Progenitor cell of endocrine pancreas (in vitro differentiated cells): ENCODE data around the gene DSCAML1. TPM values are rescaled to one million over a fixed set of nuclear protein-coding genes. Genes with fewer than 3 reads are reported as not detected.

ENCODE experiments used
- DNase-seq: peaks from one replicate; pipeline ENCODE4 v3.0.0; 2021; ENCODE audit warnings: low spot score; ENCODE audit not compliant: unreplicated experiment
- H3K27ac Mint-ChIP-seq: 2 replicates; pipeline ENCODE4 v1.8.0; 2021; ENCODE audit warnings: mild to moderate bottlenecking, moderate library complexity, mixed read lengths
- H3K27me3 Mint-ChIP-seq: 2 replicates; pipeline ENCODE4 v1.8.0; 2021; ENCODE audit warnings: mixed read lengths
- H3K36me3 Mint-ChIP-seq: 2 replicates; pipeline ENCODE4 v1.8.0; 2022; ENCODE audit warnings: mixed read lengths; ENCODE audit not compliant: insufficient read depth
- H3K4me1 Mint-ChIP-seq: 2 replicates; pipeline ENCODE4 v1.8.0; 2021; ENCODE audit warnings: low read depth, mixed read lengths
- H3K4me3 Mint-ChIP-seq: 2 replicates; pipeline ENCODE4 v1.8.0; 2021; ENCODE audit warnings: low read depth, mild to moderate bottlenecking, moderate library complexity, mixed read lengths
- H3K9me3 Mint-ChIP-seq: 2 replicates; pipeline ENCODE4 v1.8.0; 2021; ENCODE audit warnings: low read depth, mixed read lengths
- total RNA-seq: library from RNA; stranded (reverse); gene quantifications from 2 replicates; pipeline ENCODE4 v1.2.1, GENCODE V29; 2021
- TF ChIP-seq, protein P1 (sequence below): fragments of 200-600 bp; sonication (generic); IDR thresholded peaks from one replicate; pipeline ENCODE4 v1.5.0; 2021; ENCODE audit warnings: antibody characterized with exemption, mild to moderate bottlenecking; ENCODE audit not compliant: unreplicated experiment

The DSCAML1 gene
- total RNA-seq, 1 donor from 2014 or later, result 2.7 TPM

DNA sequence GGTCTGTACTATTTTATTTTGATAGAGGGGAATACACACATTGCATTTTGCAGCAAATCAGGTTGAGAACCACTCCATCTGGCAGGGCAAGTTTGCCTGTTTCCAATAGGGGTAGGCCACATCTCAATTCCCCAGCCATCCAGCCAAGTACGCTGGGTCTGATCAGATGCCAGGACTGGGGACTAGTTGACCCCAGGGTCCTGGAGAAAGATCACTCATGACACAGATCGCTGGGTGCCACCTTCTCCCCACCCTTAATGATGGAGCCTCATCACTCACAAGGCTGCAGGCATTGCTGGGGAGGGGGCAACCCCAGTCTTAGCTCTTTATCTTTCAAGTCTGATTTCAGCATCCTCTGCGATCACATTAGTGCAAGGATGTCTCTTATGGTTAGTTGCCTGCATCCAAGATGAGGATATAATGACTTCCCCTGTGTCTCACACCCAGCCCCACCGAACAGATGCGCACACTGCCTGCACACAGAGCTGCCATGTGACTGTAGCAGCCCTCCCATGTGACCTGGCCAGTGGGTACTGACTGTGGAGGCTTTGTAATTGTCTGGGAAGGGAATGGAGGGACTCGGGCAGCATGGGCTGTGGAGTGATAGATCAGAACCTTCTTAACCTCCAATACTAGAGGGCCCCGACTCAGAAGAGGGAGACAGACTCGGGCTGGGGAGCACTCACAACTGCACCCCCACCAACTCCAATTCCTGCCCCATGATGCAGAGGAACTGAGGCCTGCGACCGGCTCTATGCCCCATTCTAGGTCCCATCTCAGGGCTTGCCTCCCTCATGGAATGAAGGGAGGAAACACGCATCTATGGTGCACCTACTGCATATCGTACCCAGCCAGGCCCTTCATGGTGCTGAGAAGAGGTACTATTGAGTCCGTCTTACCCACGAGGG lies 155.8 kb downstream of the DSCAML1 start:
- no peak overlapping the region for H3K4me3 Mint-ChIP-seq
- H3K27ac Mint-ChIP-seq, result no peak overlapping the region
- TF ChIP-seq, protein P1, sequence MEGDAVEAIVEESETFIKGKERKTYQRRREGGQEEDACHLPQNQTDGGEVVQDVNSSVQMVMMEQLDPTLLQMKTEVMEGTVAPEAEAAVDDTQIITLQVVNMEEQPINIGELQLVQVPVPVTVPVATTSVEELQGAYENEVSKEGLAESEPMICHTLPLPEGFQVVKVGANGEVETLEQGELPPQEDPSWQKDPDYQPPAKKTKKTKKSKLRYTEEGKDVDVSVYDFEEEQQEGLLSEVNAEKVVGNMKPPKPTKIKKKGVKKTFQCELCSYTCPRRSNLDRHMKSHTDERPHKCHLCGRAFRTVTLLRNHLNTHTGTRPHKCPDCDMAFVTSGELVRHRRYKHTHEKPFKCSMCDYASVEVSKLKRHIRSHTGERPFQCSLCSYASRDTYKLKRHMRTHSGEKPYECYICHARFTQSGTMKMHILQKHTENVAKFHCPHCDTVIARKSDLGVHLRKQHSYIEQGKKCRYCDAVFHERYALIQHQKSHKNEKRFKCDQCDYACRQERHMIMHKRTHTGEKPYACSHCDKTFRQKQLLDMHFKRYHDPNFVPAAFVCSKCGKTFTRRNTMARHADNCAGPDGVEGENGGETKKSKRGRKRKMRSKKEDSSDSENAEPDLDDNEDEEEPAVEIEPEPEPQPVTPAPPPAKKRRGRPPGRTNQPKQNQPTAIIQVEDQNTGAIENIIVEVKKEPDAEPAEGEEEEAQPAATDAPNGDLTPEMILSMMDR, result no peak
- peaks cover 31% of the 10 kb centered on the region for H3K27me3 Mint-ChIP-seq
- no peaks in the 10 kb centered on the region for H3K36me3 Mint-ChIP-seq
- peaks cover 2% of the 10 kb centered on the region for H3K4me1 Mint-ChIP-seq
- H3K9me3 Mint-ChIP-seq, result no peaks in the 10 kb centered on the region
- no peak for DNase-seq

DNA sequence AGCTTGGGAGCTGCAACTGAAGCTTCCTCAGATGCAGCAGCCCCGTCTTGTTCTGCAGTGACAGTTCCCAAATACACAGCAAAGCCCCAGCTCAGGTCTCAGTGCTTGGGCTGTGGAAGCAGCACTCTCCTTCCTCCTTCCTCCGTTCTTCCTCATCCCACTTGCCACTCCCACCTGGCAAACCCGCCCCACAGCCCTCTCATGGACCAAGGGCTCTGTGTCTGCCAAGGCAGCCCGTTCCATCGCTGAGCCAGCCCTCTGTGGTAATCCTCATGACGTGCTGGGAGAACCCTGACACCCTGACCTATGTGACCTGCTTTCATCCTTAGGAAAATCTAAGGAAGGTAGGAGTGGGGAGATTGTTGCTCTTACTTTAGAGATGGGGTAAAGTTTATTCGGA lies 157.0 kb downstream of the DSCAML1 start:
- Mint-ChIP-seq H3K36me3 (no peaks in the 10 kb centered on the region), H3K4me3 (no peak overlapping the region), H3K27ac (no peak overlapping the region), H3K9me3 (no peaks in the 10 kb centered on the region), H3K27me3 (peaks cover 44% of the 10 kb centered on the region), H3K4me1 (peaks cover 2% of the 10 kb centered on the region)
- no peak for DNase-seq
- TF ChIP-seq, protein P1, result no peak

DNA sequence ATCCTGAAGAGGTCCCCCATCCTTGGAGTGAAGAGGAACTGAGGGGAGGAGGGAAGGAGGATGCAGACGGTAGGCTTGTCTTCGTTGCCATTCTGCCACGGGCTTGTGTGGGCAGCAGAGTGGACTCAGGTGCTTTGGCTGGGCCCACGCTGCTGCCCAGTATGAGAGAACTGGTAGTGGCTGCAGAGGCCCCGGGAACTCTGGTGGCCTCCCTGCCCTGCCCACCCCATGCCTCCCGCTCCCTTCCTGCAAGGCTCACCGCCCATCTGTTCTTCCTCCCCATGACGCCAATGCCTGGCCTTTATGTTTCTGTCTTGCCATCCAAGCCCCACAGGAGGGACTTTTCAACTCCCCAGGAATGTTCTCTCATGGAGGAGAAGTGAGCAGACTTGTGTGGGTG lies 157.4 kb downstream of the DSCAML1 start:
- no peak overlapping the region for H3K27ac Mint-ChIP-seq
- H3K9me3 Mint-ChIP-seq, result no peaks in the 10 kb centered on the region
- no peaks in the 10 kb centered on the region for H3K36me3 Mint-ChIP-seq
- no peak overlapping the region for H3K4me3 Mint-ChIP-seq
- H3K27me3 Mint-ChIP-seq, result peaks cover 48% of the 10 kb centered on the region
- no peak for DNase-seq
- TF ChIP-seq, protein P1, result no peak
- peaks cover 2% of the 10 kb centered on the region for H3K4me1 Mint-ChIP-seq

DNA sequence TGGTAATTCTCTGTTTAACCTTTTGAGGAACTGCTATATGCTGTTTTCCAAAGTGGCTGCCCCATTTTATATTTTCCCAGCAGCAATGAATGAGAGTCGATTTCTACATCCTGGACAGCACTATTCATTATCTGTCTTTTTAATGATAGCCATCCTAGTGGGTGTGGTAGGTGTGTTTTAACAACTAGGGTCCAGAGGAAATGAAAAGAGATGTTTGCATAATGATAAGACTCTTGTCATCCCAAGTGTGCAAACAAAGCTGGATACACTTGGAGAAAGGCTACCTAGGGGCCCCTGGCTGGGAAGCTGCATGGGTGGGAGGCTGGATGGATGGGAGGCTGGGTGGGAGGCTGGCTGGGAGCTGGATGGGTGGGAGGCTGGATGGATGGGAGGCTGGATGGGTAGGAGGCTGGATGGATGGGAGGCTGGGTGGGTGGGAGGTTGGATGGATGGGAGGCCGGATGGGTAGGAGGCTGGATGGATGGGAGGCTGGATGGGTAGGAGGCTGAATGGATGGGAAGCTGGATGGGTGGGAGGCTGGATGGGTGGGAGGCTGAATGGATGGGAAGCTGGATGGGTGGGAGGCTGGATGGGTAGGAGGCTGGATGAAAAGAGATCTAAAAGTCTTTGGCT lies 158.0 kb downstream of the DSCAML1 start:
- H3K9me3 Mint-ChIP-seq, result no peaks in the 10 kb centered on the region
- H3K36me3 Mint-ChIP-seq, result no peaks in the 10 kb centered on the region
- H3K27ac Mint-ChIP-seq, result no peak overlapping the region
- TF ChIP-seq, protein P1, result no peak
- no peak overlapping the region for H3K4me3 Mint-ChIP-seq
- DNase-seq, result no peak
- H3K4me1 Mint-ChIP-seq, result no peaks in the 10 kb centered on the region
- H3K27me3 Mint-ChIP-seq, result peaks cover 47% of the 10 kb centered on the region

DNA sequence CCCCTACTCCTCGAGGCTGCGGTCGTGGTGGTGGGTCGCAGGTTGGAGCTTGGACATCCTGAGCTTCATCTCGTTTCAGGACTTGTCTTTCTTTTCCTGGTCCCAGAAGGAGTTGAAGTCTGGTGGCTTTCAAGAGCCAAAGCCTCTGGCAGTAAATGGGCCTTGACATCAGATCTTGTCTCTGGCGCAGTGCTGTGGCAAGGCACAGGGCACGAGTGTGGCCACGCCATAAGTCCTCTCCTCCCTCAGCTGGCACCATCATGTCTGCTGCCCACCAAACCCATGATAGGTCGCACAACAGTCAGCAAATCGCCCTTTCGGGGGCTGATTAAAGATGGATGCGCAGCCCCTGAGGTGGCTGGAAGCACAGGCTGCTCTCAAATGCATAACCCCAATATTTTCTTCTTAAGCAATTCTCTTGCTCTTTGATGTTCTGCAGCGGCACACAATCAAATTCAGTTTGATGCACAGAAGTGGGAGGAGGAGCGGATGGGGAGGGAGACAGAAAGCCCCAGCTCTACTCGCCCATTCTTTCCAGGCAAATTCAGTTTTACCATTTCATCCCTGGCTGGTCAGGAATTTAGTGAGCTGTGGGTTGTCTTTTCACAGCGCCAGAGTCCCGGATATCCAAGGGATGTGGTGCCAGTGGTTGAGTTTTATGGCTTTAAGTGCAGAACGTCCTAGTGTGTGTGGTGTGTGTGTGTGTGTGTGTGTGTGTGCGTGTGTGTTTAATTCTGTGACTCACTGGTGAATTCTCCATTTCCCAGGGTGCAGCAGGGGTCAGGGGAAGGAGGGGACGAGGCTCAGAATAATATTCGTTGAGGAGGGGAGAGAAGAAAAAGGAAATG lies 162.0 kb downstream of the DSCAML1 start:
- no peak overlapping the region for H3K27ac Mint-ChIP-seq

More for the DNA sequence above, 162.0 kb downstream of the DSCAML1 start:
- no peaks in the 10 kb centered on the region for H3K36me3 Mint-ChIP-seq
- no peaks in the 10 kb centered on the region for H3K9me3 Mint-ChIP-seq
- no peaks in the 10 kb centered on the region for H3K4me1 Mint-ChIP-seq
- TF ChIP-seq, protein P1, result no peak
- no peak for DNase-seq
- peaks cover 30% of the 10 kb centered on the region for H3K27me3 Mint-ChIP-seq
- H3K4me3 Mint-ChIP-seq, result no peak overlapping the region
